SK-N-MC (cell line): Measurements from ENCODE around the gene HDAC4.

ENCODE experiments used
- DNase-seq: peaks from one replicate; pipeline ENCODE4 v3.0.0-alpha.2; 2011; ENCODE audit warnings: low read depth, low spot score
- H3K27ac ChIP-seq: fragments of 200-600 bp; sonication (generic); 2 replicates; pipeline ENCODE4 v1.5.1; 2016; ENCODE audit warnings: mixed run types
- H3K36me3 ChIP-seq: fragments of 200-600 bp; sonication (generic); 2 replicates; pipeline ENCODE4 v1.6.1; 2017; ENCODE audit warnings: antibody characterized with exemption, low read length, mixed read lengths; ENCODE audit not compliant: insufficient read depth
- H3K4me3 ChIP-seq: fragments of 200-600 bp; sonication (generic); 2 replicates; pipeline ENCODE4 v1.5.1; 2016
- H3K9ac ChIP-seq: fragments of 200-600 bp; sonication (generic); 2 replicates; pipeline ENCODE4 v1.8.0; 2017; ENCODE audit warnings: mixed run types, mixed read lengths; ENCODE audit not compliant: insufficient read length
- H3K9me3 ChIP-seq: fragments of 200-600 bp; sonication (generic); 2 replicates; pipeline ENCODE4 v1.6.1; 2017; ENCODE audit warnings: low read depth, mild to moderate bottlenecking, antibody characterized with exemption, low read length, moderate library complexity, mixed read lengths
- EZH2 ChIP-seq: fragments of 200-600 bp; sonication (generic); IDR thresholded peaks from one replicate; pipeline ENCODE4 v1.6.1; 2017; ENCODE audit warnings: antibody characterized with exemption
- FOXP2 ChIP-seq: optimal IDR thresholded peaks from 2 replicates; pipeline ENCODE3; 2011; ENCODE audit warnings: mild to moderate bottlenecking, moderate library complexity; ENCODE audit not compliant: insufficient read depth; ENCODE audit errors: extremely low read length, control extremely low read depth
- POLR2AphosphoS5 ChIP-seq: IDR thresholded peaks from 2 replicates; pipeline ENCODE4 v1.6.1; 2012; ENCODE audit warnings: mild to moderate bottlenecking, low read depth, low read length, borderline replicate concordance

Gene HDAC4

DNA sequence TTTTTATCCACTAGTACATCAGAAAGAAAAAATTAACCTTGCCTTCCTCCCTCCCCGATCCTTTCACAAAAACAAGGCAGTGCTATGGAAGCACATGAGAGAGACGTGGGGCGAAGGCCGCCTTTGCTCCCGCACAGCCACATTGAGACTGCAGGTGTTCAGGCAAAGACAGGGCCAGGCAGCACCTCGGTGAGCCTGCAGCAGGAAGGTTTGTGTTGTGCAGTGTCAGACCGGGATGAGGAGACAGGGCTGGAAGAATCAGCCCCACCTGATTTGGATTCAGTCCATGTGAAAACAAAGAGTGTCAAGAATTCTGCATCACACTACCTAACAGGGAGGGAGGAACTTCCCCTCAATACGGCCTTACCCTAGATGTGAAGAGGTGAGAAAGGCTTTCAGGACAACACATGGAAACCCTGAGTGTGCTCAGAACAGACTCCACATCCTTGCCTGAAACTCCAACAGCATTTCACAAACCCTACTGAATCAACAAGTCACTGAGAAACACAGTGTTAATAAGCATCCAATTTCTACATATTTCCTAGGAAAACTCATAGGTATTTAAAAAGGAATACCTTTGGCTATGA lies 59.6 kb downstream of the HDAC4 start:
- no peak overlapping the region for H3K9ac ChIP-seq
- TF ChIP-seq EZH2 (no peak), FOXP2 (no peak), POLR2AphosphoS5 (no peak)
- DNase-seq, result no peak

GRCh38 chr2:239339726-239340601 lies 60.9 kb downstream of the HDAC4 start:
- no peak overlapping the region for H3K4me3 ChIP-seq
- no peak for DNase-seq
- H3K9me3 ChIP-seq, result no peaks in the 10 kb centered on the region
- no peaks in the 10 kb centered on the region for H3K36me3 ChIP-seq
- H3K9ac ChIP-seq, result no peak overlapping the region
- no peak overlapping the region for H3K27ac ChIP-seq
- no peak for TF ChIP-seq POLR2AphosphoS5
- no peak for TF ChIP-seq FOXP2
- no peak for TF ChIP-seq EZH2

More for the DNA sequence above, 59.6 kb downstream of the HDAC4 start:
- no peaks in the 10 kb centered on the region for H3K36me3 ChIP-seq
- no peak overlapping the region for H3K4me3 ChIP-seq
- H3K9me3 ChIP-seq, result no peaks in the 10 kb centered on the region
- H3K27ac ChIP-seq, result no peak overlapping the region

- Histone ChIP-seq H3K4me3 (no peak overlapping the region), H3K9ac (no peak overlapping the region), H3K9me3 (no peaks in the 10 kb centered on the region), H3K36me3 (no peaks in the 10 kb centered on the region), H3K27ac (no peak overlapping the region)
- TF ChIP-seq FOXP2 (no peak), POLR2AphosphoS5 (no peak), EZH2 (no peak)
- DNase-seq, result no peak
These were observed 61.6 kb downstream of the HDAC4 start for GRCh38 chr2:239339241-239339640.

DNA sequence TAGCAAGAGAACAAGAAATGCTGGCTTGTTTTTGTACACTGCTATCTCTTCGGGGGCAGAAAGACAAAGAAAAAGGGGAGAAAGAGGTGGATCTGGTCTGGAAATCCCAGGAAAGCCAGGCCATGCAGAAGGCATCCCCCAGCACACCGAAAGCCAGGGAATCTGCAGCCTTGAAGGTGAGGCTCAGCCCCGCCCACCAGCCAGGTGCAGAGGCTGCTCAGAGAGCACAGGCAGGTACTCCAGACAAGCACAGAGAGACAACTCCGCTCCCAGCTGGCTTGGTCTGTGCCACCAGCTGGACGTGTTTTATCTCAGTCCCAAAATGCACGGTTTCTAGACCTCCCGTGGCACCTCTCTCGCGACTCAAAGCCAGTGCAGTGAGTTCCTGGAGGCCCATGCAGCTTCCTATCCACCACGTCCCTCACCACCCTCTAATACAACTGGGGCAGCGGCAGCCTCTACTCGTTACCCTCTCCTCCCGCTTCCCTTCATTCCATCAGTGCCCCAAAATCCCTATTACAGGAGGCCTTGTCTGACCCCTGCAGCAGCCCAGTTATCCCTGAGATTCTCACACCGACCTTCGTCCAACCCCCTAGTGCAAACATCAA lies 62.8 kb downstream of the HDAC4 start:
- H3K36me3 ChIP-seq, result no peaks in the 10 kb centered on the region
- no peak overlapping the region for H3K9ac ChIP-seq
- no peak overlapping the region for H3K27ac ChIP-seq
- no peak overlapping the region for H3K4me3 ChIP-seq
- no peaks in the 10 kb centered on the region for H3K9me3 ChIP-seq
- DNase-seq, result no peak
- TF ChIP-seq FOXP2, result no peak
- TF ChIP-seq EZH2, result no peak
- no peak for TF ChIP-seq POLR2AphosphoS5

GRCh38 chr2:239337122-239337876 lies 63.5 kb downstream of the HDAC4 start:
- DNase-seq, result no peak
- H3K36me3 ChIP-seq, result no peaks in the 10 kb centered on the region
- no peak overlapping the region for H3K27ac ChIP-seq
- no peak overlapping the region for H3K9ac ChIP-seq
- H3K4me3 ChIP-seq, result no peak overlapping the region
- H3K9me3 ChIP-seq, result no peaks in the 10 kb centered on the region
- no peak for TF ChIP-seq FOXP2
- no peak for TF ChIP-seq POLR2AphosphoS5
- TF ChIP-seq EZH2, result no peak

DNA sequence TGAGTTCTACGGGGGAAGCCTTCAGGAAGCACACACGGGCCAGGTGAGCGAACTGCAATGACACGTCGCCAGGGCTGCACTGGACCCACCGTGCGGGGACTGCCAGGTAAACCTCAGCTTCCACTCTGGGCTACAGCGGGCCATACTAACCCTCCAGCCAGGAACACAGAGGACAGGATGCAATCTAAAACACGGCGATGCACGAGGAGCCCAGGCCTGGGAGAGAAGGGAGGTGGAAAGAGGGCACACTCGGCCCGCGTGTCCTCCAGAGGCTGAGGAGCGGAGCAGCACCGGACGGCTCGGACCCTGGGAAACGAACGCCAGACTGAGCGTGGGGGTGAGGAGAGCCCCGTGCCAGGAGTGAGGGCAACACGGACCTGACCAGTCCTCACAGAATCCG lies 69.3 kb downstream of the HDAC4 start:
- Histone ChIP-seq H3K4me3 (no peak overlapping the region), H3K27ac (no peak overlapping the region), H3K9ac (no peak overlapping the region), H3K9me3 (no peaks in the 10 kb centered on the region), H3K36me3 (no peaks in the 10 kb centered on the region)
- TF ChIP-seq FOXP2 (no peak), EZH2 (no peak), POLR2AphosphoS5 (no peak)
- DNase-seq, result no peak

- H3K9me3 ChIP-seq, result no peaks in the 10 kb centered on the region
- TF ChIP-seq POLR2AphosphoS5 (no peak), FOXP2 (no peak), EZH2 (no peak)
- DNase-seq, result no peak
- H3K4me3 ChIP-seq, result no peak overlapping the region
- no peaks in the 10 kb centered on the region for H3K36me3 ChIP-seq
- no peak overlapping the region for H3K27ac ChIP-seq
- H3K9ac ChIP-seq, result no peak overlapping the region
These were observed 70.0 kb downstream of the HDAC4 start for GRCh38 chr2:239330836-239331235.
